GM21423 (cell line): ENCODE data around the gene ANKZF1.
"Not testable (repeated sequence)": the region's sequence is repeated elsewhere in the genome, so short reads cannot be mapped to it uniquely, and the experiment has no call there.

Experiments
- ATAC-seq: cut with Tn5 transposase; IDR thresholded peaks from one replicate; pipeline ENCODE4 v1.9.1; 2021; ENCODE audit warnings: mild to moderate bottlenecking, moderate library complexity; ENCODE audit not compliant: unreplicated experiment

The ANKZF1 gene

DNA sequence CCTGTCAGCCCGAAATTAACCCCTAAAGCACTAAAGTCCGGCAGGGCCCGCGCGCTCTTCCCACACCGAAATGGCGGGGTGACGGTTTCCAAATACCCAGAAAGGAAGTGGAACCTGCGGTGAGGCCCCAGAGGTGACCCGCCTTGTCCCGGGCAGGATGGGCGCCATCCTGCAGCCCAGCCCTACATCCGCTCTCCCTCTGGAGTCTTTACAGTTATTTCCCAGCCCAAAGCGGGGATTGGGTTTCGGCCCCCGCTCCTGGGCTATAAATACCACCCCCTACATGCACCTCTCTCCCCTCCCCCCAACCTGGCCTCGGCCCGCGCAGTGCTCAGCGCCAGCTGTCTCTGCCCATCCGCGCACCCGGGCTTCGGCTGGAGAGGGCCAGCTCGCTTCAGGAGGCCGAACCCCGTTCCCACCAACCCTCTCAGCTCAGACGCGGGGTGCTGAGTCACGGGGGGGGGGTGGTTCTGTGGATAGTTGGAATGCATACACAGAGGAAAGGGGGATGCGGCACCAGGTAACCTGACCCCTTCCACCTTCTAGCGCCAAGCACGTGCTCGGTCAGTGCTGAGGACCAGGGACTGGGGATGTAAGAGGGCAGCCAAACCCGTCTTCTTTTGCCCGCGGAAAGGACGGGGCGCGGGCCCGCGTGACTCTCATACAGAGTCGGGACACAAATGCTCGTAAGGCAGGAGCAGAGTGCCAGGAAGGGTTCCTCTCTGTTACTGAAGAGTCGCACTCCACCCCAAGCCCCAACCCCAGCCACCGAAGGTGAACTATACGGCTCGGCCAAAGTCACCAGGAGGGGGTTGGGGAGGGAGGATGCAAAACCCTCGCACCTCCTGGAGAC, 23.5 kb downstream of the ANKZF1 start, which contains the start of gene TUBA4B:
TUBA4B (plus strand) TSS at position 344 of the 853 bp plus-strand sequence; CDS start at position 509, 165 bp downstream.
- ATAC-seq: no peak

DNA sequence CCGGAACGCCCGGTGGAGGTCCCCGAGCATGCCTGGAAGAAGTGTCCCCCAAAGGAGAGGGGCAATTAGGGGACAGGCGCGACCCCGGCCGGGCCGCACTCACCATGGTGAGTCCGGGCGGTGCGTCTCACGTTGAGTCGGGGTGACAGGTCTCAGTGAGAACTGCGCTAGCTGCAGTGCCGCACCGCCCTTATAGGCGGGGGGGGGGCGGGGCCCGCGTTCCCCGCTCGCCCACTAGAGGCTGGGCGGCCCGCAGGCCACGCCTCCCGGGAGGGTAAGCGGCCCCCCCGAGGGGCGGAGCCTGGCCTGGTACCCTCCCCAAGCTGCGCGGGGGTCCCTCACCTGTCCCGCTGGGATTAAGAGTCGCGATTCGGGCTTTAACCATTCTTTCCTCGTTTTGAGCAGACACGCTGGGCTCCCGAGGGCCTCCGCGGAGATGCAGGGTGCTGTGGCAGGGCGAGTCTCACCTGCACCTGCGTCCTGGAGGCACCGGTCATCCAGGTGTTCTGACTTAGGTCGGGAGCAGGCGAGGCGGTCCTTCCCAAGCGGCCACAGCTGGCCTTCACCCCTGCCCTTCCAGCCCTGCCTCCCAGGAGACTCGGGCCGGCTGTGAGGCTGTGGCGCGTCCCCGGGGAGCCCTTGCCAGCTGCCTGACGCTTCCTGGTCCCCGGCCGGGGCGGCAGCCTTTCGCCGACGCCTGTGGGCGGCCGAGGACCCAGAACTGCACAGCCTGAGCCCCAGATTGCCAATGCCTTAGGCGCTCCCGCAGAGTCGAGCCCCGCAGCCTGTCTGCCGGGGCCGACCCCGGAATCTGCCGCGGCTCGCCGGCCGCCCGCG, 24.4 kb downstream of the ANKZF1 start, which contains the start of gene TUBA4A:
TUBA4A (minus strand) TSS at position 166 of the 837 bp plus-strand sequence; CDS start at position 106, 60 bp downstream.
- ATAC-seq: peak; percentile 47

- peak; percentile 28 for ATAC-seq
Observed at GRCh38 chr2:219254590-219255201, 25.1 kb downstream of the ANKZF1 start.

DNA sequence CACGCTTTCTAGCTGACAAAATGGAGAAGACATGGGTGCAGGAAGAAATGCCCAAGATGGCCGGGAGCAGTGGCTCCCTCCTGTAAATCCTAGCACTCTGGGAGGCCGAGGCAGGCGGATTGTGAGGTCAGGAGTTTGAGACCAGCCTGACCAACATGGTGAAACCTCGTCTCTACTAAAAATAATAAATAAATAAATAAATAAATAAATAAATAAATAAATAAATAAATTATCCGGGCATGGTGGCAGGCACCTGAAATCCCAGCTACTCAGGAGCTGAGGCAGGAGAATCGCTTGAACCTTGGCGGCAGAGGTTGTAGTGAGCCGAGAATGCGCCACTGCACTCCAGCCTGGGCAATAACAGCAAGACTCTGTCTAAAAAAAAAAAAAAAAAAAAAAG, 29.3 kb downstream of the ANKZF1 start:
- not testable (repeated sequence) for ATAC-seq

DNA sequence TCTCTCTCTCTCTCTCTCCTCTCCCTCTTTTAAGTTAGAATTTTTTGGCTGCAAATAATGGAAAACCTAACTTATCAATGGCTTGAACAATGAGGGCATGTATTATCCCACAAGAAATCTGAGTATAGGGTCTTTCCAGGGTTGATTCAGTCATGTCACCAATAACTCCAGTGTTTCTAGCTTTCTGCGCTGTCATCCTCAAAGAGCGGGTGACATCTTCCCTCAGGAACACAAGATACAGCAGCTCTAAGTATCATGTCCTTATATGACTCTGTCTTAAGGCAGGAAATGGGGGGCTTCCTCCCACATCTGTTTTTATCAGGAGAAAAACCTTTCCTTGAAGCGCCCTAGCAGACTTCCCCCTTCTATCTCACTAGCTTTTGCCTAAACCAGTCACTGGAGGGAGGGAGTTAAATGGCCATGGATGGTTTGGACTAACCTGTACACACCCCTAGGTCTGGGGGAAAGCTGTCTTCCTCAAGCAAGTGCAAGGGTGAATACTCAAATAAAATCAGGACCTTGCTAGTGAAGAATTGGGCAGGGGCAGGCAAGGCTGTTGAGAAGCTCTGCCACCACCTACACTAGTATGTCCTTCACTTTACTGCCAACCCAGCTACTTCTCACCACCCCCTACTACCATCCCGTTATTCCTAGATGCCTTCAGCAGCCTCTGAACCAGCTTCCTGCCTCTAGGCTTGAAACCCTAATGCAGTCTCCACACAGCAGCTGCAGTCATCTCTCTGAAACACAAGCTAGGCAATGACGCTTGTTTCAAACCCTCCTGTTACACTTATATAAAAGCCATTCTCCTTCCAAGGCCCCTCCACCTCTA, 31.6 kb downstream of the ANKZF1 start:
- ATAC-seq: no peak

- no peak for ATAC-seq
Observed at GRCh38 chr2:219266232-219266631, 36.6 kb downstream of the ANKZF1 start.

GRCh38 chr2:219266886-219267285, 37.3 kb downstream of the ANKZF1 start:
- no peak for ATAC-seq

DNA sequence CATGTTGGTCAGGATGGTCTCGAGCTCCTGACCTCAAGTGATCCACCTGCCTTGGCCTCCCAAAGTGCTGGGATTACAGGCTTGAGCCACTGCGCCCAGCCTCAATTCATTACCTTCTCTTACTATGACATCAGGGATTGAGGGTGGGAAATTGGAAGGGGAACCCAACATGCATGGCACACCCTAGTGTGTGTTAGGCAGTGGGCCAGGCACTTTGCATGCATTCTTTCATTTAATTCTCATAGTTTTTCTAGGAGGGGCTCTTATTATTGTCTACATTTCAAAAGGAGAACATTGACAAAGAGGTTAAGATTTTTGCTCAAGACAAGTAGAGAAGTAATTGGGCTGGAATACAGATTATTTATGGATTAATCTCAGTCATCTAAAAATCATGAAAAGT, 38.7 kb downstream of the ANKZF1 start:
- no peak for ATAC-seq

GRCh38 chr2:219269362-219270054, 39.9 kb downstream of the ANKZF1 start:
- no peak for ATAC-seq

DNA sequence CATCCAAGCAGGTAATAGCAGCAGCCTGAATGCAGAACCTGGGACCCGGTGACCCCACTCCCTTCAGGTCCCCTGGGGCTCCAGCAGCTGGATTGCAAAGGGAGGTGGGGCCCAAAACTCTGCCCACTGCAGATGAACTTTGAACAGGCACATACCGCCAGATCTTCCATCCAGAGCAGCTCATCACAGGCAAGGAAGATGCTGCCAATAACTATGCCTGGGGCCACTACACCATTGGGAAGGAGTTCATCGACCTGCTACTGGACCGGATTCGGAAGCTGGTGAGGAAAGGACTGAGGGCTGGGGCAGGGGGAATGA, 40.4 kb downstream of the ANKZF1 start:
- ATAC-seq: no peak

- no peak for ATAC-seq
Observed at GRCh38 chr2:219271021-219271420, 41.4 kb downstream of the ANKZF1 start.

DNA sequence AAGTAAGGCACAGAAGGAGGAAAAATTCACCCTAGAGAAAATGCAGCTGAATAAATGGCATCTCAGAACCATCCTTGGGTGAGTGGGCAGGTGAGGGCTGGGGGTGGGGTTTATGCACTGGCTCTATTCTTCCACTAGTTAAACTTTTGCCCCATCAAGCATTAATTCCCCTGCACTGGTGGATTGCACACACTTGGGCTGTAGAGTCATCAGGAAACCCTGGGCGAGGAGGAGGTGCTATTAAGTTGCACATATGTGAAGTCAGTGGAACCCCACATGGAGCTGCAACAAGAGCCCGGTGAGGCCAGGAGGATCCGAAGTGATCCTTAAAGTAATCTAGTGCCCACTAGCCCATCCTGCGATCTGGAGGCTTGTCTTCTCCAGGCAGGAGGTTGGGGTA, 42.8 kb downstream of the ANKZF1 start:
- no peak for ATAC-seq

- no peak for ATAC-seq
Observed at GRCh38 chr2:219272995-219273394, 43.4 kb downstream of the ANKZF1 start.

DNA sequence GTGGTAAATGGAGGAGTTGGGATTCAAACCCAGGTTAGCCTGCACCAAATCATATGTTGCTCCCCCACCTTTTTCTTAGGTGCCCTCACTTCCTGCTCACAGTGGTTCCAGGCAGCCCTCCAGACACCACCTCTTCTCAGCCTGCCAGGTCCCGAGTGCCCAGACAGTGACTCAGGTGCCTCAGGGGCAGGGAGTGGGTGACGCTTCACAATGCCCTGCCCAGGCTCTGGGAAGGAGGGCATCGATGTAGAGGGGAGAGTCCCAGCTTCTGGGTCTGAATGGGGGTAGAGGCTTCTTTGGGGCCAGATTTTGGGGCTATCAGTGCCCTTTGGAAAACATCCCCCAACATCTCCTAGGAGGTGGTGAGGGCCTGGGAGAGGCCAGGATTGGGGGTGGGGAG, 44.3 kb downstream of the ANKZF1 start:
- ATAC-seq: no peak

GRCh38 chr2:219274361-219274921, 44.8 kb downstream of the ANKZF1 start:
- no peak for ATAC-seq

DNA sequence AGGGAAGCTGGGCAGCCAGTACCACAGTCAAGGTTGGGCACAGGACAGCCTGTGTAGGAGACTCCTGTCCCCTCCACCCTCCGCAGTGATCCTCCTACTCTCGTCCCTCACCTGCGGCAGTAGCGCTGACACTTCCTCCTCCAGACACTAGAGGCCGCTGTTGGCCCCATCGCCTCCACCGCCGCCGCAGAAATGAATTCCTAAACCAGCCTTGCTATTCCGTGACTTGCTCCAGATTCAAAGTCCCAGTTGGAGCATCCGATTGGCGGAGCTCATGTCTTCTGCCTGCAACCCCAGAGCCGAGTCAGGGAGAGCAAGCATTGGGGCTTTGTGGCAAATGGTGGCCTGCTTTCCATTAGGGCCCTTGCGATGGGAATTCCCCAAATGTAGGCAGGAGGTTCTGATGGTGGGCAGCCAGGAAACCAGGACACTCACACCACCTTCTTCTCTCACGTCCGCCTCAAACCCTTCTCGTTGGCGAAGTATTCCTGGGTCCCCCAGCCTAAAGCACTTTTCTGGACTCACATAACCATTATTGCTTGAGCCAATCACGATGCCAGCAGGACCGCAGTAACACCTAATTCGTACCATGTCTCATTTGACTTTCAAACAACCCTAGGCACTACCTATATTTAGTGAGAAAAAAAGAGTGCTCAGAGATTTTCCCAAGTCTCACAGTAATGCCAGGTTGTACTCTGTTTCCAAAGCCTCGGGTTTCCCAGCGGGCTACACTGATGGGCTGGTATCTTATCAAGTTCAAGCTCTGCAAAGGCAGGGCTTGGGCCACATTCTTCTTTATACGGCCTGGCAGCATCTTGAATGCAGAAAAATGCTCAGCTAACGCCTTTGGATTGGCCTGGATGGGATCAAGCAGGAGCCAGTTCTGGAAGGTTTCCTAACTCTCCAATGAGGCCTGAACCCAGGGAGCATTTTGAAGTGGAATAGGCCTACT, 48.4 kb downstream of the ANKZF1 start:
- ATAC-seq: peak; percentile 19

- no peak for ATAC-seq
Observed at GRCh38 chr2:219278655-219279150, 49.1 kb downstream of the ANKZF1 start.
